IPS DF 4.7 (cell line): Measurements from ENCODE around the gene PNP.

Experiments used
- DNase-seq: peaks from one replicate; pipeline ENCODE4 v3.0.0-alpha.2; 2013; ENCODE audit warnings: low spot score; ENCODE audit errors: extremely low read depth

PNP gene

GRCh38 chr14:20454516-20455354 is 14.5 kb upstream of the PNP start, which contains the start of the genes APEX1 and OSGEP:
Gene APEX1, plus strand, starts transcription at chr14:20455226. Its CDS starts 420 bp downstream, at chr14:20455646.
Gene OSGEP, minus strand, starts transcription at chr14:20454812. Its CDS starts 129 bp downstream, at chr14:20454683.
- DNase-seq: peak; percentile 94

GRCh38 chr14:20455355-20456300 is 13.6 kb upstream of the PNP start:
- DNase-seq: no peak

GRCh38 chr14:20456971-20457370 is 12.2 kb upstream of the PNP start:
- no peak for DNase-seq

GRCh38 chr14:20458031-20458789 is 11.0 kb upstream of the PNP start:
- no peak for DNase-seq

GRCh38 chr14:20460458-20461224 is 8.6 kb upstream of the PNP start:
- DNase-seq: no peak

DNA sequence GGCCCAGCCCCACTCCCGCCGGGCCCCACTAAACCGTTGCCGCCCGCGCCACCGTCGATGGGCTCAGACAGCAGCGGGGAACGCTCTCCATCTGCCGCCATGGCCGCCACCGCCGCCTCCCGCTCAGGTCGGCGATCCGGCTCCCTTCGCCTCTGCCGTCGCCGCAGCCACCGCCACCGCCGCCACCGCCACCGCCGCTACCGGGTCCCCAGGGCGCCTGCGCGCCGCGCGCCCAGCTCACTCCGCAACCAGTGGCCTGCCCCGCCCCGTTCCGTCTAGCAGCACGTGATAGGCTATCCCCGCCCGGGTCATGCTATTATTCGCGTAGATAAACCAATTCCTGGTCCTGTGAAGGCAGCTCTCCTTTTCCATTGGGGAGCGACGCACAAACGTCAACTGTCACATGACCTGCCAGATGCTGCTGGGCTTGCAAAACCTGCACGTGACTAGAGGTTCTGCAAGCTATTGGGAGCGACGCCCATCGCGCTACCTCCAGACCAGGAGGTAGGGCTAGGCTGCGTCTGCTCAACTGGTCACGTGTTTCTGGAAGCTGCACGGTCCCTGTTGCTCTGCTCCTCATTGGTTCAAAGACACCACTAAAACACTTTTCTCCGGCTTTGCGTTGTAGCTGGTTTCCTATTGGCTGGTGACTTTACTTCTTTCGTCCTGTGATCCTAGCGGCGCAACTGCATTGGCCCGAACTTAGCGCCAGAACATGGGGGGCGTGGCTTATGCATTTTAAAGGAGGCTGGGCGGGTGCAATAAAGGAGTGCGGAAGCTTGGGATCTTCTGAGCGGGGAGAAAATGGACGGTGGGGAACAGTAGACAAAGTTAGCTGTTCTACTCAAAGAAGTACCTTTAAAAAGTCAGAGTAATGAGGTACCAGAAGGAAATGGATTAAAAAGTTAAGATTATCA is 7.7 kb upstream of the PNP start, which contains the start of gene PIP4P1:
Gene PIP4P1, minus strand, starts transcription at position 210 of the 917 bp plus-strand sequence. Its CDS starts 109 bp downstream, at position 101.
- DNase-seq: peak; percentile 100

DNA sequence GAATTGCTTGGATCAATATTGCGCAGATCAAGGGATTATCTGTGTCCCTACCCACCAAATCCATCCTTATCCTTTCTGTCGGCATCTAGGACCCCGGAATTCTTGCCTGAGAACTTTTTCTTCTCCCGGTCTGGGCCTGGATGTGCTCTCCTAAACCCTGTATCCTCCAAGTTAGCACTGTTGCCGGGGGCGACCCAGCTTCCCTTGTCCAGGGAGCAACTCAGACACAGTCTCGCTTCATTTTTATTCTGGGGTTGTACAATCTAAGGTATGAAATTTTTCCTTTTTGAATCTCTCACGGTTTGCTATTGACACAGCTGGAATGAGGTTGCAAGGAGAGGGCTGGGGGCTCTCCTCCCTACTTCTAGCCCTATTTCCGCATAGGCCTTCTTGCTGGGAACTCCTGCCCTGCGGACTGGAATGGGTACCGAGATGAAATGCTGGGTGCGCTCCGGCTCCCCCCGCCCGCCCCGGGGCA is 403 bp upstream of the PNP start:
- DNase-seq: no peak

GRCh38 chr14:20469890-20470602 is 840 bp downstream of the PNP start:
- DNase-seq: no peak

DNA sequence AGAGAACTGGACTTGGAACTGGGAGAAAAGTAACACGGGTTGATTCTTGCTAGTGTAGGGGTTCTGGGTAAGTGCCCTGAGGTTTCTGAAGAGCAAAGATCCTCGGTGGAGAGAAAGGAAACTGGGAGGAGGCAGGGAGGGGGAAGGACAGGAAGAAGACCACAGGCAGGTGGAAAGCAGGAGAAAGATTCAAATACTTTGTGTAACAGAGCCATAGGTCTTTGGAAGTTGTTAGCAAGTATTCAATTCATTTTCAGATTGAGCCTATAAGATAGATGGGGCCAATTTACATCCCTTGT is 1.3 kb downstream of the PNP start:
- no peak for DNase-seq

GRCh38 chr14:20472536-20473169 is 3.4 kb downstream of the PNP start:
- no peak for DNase-seq

GRCh38 chr14:20476776-20477175 is 7.6 kb downstream of the PNP start:
- no peak for DNase-seq

DNA sequence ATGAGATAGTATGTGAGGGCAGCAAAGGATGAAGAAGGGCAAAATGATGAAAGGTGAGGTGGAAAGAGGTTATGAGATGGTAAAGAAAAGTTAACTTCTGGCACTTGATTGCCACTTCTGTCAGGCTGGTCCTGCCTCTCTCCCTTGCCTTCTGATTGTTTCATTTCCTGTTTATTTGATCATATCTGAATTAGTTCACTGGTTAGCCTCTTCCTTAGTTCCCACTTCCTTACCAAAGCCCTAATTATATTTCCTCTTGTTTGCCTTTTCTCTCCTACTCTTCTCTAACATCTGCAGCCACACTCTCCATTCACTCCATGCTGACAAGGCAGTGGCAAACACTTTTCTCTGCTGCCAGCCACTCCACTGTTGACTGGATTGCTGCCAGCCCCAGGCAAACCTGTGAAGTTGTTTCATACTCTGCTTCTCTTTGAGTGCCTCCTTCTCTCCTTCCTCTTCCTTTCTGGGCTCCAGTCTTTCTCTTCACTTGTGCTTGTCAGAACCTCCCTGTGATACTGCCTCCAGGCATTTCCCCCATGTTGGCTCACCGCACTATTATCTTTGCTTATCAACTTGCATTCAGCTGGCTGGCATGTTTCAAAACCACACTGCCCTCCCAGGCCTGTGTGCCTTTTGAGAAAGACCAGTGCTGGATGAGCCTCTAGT is 8.1 kb downstream of the PNP start:
- no peak for DNase-seq

DNA sequence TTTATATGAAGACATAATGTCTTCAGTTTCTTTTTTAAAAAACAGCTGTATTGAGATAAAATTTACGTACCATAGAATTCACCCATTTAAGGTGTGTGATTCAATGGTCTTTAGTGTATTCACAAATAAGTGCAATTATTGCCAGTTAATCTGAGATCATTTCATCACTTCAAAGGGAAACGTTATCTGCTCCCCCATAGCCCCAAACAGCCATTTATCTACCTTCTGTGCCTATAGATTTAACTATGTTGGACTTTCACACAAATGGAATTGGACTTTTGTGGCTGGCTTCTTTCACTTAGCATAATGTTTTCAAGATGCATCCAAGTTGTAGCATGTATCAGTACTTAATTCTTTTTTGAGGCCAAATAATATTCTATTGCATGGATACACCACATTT is 9.7 kb downstream of the PNP start:
- DNase-seq: no peak

GRCh38 chr14:20482382-20482781 is 13.2 kb downstream of the PNP start:
- DNase-seq: no peak

- no peak for DNase-seq
Measured at GRCh38 chr14:20485900-20486299, 16.7 kb downstream of the PNP start.

GRCh38 chr14:20486684-20487395 is 17.6 kb downstream of the PNP start:
- no peak for DNase-seq

GRCh38 chr14:20487396-20487725 is 18.2 kb downstream of the PNP start:
- no peak for DNase-seq
